ENCODE measurements around the gene RIN1. TPM values are rescaled to one million over a fixed set of nuclear protein-coding genes. Genes with fewer than 3 reads are reported as not detected.
A peak's percentile ranks its signal among the peaks of the same experiment; 100 is the strongest.

RIN1 gene
- total and polyA plus RNA-seq, 9 of the 15 experiments (the other 6 are each of a cell fraction or from before 2014, with no cell fraction given) = 0.01 to 1.2 (median 0.45) TPM; not detected in 1

DNA sequence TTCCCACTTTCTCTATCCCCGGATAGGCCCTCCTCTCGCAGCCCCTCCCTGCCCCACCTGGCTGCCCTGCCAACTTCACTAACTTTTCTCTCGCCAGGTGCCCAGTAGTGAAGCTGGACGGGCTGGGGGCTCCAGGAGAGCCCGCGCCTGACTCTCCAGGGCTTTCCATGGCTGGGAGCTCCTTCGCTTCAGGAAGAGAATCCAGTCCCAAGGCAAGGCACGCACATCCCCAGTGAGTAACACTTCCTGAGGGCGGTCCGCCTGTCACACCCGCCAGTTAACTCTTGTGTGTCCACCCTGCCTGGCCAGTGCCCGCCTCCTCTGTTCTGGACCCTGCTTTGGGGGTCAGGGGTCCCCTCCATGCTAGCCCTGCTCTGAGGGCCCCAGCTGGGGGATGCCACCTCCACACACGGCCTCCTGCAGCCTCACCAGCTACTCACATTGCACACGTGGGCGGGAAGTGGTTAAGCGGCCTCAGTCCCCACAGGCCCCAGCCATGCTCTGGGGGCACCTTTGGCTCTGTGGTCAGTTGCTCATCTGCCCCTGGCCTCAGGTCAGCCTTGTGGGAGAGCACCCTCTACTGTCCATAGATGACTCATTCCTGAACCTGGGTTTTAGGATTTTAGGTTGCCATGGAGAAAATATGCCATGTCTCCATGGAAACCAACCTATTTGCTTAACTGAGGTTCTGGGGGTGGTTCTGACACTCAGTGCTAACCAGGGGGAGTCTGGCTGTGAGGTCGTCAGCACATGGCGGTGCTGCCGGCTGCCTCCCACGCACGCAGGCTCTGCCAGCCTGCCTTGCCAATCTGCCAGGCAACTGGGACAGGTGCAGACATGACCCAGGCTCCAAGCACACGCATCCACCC is at the start of gene RIN1 (continued):
- TF ChIP-seq NEUROD1 (IDR thresholded peaks at IDR 0.05; ENCODE audit: borderline replicate concordance, low read depth, low read length, partially characterized antibody) = no peak
- TF ChIP-seq CCAR2 (IDR thresholded peaks at IDR 0.05; ENCODE audit: low read depth, low read length) = no peak
- TF ChIP-seq, protein P1, sequence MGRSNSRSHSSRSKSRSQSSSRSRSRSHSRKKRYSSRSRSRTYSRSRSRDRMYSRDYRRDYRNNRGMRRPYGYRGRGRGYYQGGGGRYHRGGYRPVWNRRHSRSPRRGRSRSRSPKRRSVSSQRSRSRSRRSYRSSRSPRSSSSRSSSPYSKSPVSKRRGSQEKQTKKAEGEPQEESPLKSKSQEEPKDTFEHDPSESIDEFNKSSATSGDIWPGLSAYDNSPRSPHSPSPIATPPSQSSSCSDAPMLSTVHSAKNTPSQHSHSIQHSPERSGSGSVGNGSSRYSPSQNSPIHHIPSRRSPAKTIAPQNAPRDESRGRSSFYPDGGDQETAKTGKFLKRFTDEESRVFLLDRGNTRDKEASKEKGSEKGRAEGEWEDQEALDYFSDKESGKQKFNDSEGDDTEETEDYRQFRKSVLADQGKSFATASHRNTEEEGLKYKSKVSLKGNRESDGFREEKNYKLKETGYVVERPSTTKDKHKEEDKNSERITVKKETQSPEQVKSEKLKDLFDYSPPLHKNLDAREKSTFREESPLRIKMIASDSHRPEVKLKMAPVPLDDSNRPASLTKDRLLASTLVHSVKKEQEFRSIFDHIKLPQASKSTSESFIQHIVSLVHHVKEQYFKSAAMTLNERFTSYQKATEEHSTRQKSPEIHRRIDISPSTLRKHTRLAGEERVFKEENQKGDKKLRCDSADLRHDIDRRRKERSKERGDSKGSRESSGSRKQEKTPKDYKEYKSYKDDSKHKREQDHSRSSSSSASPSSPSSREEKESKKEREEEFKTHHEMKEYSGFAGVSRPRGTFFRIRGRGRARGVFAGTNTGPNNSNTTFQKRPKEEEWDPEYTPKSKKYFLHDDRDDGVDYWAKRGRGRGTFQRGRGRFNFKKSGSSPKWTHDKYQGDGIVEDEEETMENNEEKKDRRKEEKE (IDR thresholded peaks at IDR 0.05; ENCODE audit: borderline replicate concordance in 1 of 2, control insufficient read depth in 1 of 2, low read depth in 2 of 2, low read length in 1 of 2) = no peak
- TF ChIP-seq, protein P2, sequence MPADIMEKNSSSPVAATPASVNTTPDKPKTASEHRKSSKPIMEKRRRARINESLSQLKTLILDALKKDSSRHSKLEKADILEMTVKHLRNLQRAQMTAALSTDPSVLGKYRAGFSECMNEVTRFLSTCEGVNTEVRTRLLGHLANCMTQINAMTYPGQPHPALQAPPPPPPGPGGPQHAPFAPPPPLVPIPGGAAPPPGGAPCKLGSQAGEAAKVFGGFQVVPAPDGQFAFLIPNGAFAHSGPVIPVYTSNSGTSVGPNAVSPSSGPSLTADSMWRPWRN (IDR thresholded peaks at IDR 0.05; ENCODE audit: low read depth) = no peak
- no peak for TF ChIP-seq ZBED1 (IDR thresholded peaks at IDR 0.05)
- TF ChIP-seq RBM15 (IDR thresholded peaks at IDR 0.05; ENCODE audit: insufficient read depth, low read length) = no peak
- no peak for TF ChIP-seq TBP (optimal IDR thresholded peaks at IDR 0.05; ENCODE audit: low read depth, low read length)
- TF ChIP-seq MBD2 (IDR thresholded peaks at IDR 0.05; ENCODE audit: borderline replicate concordance, low read depth) = no peak
- peak; percentile 84; the same call in 1 of the 2 replicates for TF ChIP-seq TFAP4 (CRISPR knock-in tag; IDR thresholded peaks at IDR 0.05; ENCODE audit: borderline replicate concordance)
- no peak for TF ChIP-seq ZC3H8 (IDR thresholded peaks at IDR 0.05)
- TF ChIP-seq HCFC1 (IDR thresholded peaks at IDR 0.05; ENCODE audit: low read depth, low read length) = no peak
- TF ChIP-seq OTX1 (CRISPR knock-in tag; IDR thresholded peaks at IDR 0.05) = no peak
- no peak for TF ChIP-seq SP2 (IDR thresholded peaks at IDR 0.05; ENCODE audit: extremely low read depth, low read depth, low read length, poor library complexity, severe bottlenecking)
- TF ChIP-seq FOXA1 (IDR thresholded peaks at IDR 0.05; ENCODE audit: borderline replicate concordance) = no peak
- no peak for TF ChIP-seq THRAP3 (IDR thresholded peaks at IDR 0.05; ENCODE audit: borderline replicate concordance)
- peak; percentile 96 for TF ChIP-seq FOSL1 (tag; conservative IDR thresholded peaks at IDR 0.05)
- no peak for TF ChIP-seq SMAD2 (IDR thresholded peaks at IDR 0.05; ENCODE audit: low read depth, low read length)
- TF ChIP-seq, protein P3, sequence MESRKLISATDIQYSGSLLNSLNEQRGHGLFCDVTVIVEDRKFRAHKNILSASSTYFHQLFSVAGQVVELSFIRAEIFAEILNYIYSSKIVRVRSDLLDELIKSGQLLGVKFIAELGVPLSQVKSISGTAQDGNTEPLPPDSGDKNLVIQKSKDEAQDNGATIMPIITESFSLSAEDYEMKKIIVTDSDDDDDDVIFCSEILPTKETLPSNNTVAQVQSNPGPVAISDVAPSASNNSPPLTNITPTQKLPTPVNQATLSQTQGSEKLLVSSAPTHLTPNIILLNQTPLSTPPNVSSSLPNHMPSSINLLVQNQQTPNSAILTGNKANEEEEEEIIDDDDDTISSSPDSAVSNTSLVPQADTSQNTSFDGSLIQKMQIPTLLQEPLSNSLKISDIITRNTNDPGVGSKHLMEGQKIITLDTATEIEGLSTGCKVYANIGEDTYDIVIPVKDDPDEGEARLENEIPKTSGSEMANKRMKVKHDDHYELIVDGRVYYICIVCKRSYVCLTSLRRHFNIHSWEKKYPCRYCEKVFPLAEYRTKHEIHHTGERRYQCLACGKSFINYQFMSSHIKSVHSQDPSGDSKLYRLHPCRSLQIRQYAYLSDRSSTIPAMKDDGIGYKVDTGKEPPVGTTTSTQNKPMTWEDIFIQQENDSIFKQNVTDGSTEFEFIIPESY (CRISPR knock-in tag; IDR thresholded peaks at IDR 0.05) = peak; percentile 68; the same call in 1 of the 2 replicates
- TF ChIP-seq DNMT1 (IDR thresholded peaks at IDR 0.05) = no peak
- TF ChIP-seq FOXA3 (CRISPR knock-in tag; conservative IDR thresholded peaks at IDR 0.05 in 1 of 2, IDR thresholded peaks at IDR 0.05 in 1 of 2) = no peak
- TF ChIP-seq ZNF3 (CRISPR knock-in tag; IDR thresholded peaks at IDR 0.05) = no peak
- no peak for TF ChIP-seq TFAM (CRISPR knock-in tag; conservative IDR thresholded peaks at IDR 0.05)

All from K562 (cell line).